HG02763 (cell line): Measurements from ENCODE around the gene RPL21.
"Not testable (repeated sequence)": the region's sequence is repeated elsewhere in the genome, so short reads cannot be mapped to it uniquely, and the experiment has no call there.

Experiments used
- ATAC-seq: cut with Tn5 transposase; IDR thresholded peaks from one replicate; pipeline ENCODE4 v1.9.1; 2021; ENCODE audit warnings: mild to moderate bottlenecking, moderate library complexity; ENCODE audit not compliant: unreplicated experiment

Gene RPL21

GRCh38 chr13:27251166-27252091 lies at the start of gene RPL21:
RPL21 (plus strand) TSS chr13:27251558; CDS start chr13:27253777, 2,219 bp downstream.
- ATAC-seq, result peak; percentile 96

DNA sequence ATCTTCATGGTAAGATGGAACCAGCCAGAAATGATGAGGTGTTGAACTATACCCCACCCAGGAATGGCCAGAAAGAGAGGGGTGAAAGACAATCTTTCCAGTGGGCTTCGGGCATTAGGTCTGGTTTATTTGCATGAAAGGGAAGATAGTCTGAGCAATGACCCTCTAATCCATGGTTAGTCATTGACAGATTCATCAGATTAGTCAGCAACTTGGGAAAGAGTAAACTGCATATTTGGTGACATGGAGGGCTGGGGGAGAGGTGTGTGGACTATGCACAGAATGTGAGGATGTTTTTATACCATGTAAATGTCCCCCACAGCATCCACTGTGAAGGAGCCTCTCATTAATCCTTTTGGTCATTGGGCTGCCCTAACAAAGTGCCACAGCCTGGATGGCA lies 49.7 kb upstream of the RPL21 start:
- ATAC-seq, result no peak

DNA sequence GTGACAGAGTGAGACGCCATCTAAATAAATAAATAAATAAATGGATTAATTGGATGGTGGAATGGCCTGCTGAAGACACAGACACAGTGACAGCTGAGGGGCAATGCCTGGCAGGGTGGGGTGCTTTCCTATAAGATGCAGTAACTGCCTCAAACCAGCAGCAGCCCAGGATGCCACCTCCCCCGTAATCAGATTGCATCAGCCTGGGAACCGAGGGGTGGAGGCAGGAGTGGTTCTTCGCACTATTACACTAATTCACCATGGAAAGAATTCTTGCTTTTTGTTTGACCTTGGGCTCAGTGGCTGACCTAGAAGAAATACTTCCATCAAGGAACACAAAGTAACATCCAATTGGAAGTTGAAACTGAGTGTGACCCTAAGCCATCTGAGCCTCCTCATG lies 48.2 kb upstream of the RPL21 start:
- ATAC-seq, result no peak

- ATAC-seq, result no peak
These were observed 47.5 kb upstream of the RPL21 start for GRCh38 chr13:27203854-27204253.

DNA sequence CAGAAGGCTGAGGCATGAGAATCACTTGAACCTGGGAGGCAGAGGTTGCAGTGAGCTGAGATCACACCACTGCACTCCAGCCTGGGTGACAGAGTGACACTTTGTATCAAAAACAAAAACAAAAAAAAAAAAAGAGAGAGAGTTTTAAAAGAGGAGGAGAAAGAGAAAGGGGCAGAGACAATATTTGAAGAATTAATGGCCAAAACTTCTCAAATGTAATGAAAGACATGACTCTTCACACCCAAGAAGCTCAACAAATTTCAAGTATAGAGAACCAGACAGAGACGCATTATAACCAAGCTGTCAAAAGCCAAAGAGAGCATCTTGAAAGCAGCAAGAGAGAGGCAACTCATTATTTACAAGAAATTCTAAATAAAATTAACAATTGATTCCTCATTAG lies 42.8 kb upstream of the RPL21 start:
- no peak for ATAC-seq

GRCh38 chr13:27211271-27211670 lies 40.1 kb upstream of the RPL21 start:
- ATAC-seq, result no peak

GRCh38 chr13:27211771-27212364 lies 39.5 kb upstream of the RPL21 start:
- ATAC-seq, result no peak

- ATAC-seq, result not testable (repeated sequence)
These were observed 38.0 kb upstream of the RPL21 start for GRCh38 chr13:27213386-27213785.

DNA sequence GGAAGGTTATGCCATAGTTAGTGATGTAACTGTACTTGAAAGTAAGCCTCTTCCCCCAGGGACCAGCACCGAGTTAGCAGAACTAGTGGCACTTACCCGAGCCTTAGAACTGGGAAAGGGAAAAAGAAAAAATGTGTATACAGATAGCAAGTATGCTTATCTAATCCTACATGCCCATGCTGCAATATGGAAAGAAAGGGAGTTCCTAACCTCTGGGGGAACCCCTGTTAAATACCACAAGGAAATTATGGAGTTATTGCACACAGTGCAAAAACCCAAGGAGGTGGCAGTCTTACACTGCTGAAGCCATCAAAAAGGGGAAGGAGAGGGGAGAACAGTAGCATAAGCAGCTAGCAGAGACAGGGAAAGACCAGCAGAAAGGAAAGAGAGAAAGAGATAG lies 33.6 kb upstream of the RPL21 start:
- not testable (repeated sequence) for ATAC-seq

DNA sequence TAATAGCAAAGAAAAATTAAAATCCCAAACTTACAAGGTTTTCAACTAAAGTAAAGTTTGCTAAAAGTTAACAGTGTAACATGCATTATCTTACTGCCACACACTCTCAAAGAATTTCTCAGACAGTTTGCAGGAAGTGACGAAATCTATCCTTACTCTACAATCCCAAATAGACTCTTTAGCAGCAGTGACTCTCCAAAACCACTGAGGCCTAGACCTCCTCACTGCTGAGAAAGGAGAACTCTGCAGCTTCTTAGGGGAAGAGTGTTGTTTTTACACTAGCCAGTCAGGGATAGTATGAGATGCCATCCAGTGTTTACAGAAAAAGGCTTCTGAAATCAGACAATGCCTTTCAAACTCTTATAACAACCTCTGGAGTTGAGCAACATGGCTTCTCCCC lies 32.5 kb upstream of the RPL21 start:
- not testable (repeated sequence) for ATAC-seq

DNA sequence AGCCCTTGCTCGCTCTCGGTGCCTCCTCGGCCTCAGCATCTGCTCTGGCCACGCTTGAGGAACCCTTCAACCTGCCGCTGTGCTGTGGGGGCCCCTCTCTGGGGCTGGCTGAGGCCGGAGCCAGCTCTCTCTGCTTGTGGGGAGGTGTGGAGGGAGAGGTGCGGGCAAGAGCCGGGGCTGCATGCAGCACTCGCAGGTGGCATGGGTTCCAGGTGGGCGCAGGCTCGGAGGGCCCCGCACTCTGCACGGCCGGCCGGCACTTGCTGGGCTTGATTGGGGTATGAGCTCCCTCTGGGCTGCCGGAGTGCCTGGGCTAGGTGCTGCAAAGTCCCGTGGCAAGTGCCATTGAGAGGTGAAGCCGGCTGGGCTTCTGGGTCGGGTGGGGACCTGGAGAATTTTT lies 31.7 kb upstream of the RPL21 start:
- ATAC-seq, result no peak

DNA sequence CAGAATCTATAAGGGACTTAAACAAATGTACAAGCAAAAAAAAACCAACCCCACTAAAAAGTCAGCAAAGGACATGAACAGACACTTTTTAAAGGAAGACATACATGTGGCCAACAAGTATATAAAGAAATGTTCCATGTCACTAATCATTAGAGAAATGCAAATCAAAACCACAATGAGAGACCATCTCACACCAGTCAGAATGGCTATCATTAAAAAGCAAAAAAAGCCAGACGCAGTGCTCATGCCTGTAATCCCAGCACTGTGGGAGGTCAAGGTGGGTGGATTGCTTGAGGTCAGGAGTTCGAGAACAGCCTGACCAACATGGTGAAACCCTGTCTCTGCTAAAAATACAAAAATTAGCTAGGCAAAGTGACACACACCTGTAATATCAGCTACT lies 29.3 kb upstream of the RPL21 start:
- not testable (repeated sequence) for ATAC-seq

- no peak for ATAC-seq
These were observed 24.4 kb upstream of the RPL21 start for GRCh38 chr13:27226991-27227390.

GRCh38 chr13:27228131-27228530 lies 23.2 kb upstream of the RPL21 start:
- no peak for ATAC-seq

GRCh38 chr13:27229642-27230041 lies 21.7 kb upstream of the RPL21 start:
- no peak for ATAC-seq

GRCh38 chr13:27233964-27234363 lies 17.4 kb upstream of the RPL21 start:
- no peak for ATAC-seq

GRCh38 chr13:27236478-27236877 lies 14.9 kb upstream of the RPL21 start:
- ATAC-seq, result no peak

DNA sequence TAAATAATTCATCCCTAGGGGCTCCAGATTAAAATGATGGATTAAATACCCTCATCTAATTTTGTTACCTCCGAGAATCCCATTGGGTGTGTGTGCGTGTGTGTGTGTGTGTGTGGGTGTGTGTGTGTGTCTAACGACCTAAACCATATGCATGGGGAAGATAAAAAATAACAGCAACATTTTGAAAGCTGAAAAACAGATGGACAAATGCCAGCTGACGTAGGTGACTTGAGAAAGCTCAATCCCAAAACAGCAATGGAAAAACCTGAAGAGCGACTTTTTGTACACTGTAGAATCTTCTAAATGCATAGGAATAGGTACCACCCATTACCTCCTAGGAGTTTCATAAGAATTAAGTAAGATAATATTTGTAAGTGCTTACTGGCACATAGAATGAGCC lies 8.7 kb upstream of the RPL21 start:
- no peak for ATAC-seq

DNA sequence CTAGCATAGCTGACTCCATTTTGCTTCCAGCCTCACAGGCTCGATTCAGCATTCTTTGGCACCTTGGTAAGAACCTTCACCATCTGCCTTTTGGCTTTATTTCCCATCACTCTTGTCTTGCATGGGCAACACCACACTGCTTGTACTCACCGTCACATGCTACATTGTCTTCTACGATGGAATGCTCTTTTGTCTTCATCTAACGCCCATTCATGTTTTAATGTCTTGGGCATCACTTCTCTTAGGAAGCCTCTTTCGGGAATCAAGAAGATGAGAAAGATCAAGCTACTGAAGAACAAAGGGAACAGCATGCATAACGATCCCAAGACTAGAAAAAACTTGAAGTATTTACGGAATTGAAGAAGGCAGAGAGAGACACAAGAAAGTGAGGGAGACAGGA lies 5.7 kb upstream of the RPL21 start:
- ATAC-seq, result no peak

GRCh38 chr13:27250833-27251165 lies 559 bp upstream of the RPL21 start:
- ATAC-seq, result no peak

DNA sequence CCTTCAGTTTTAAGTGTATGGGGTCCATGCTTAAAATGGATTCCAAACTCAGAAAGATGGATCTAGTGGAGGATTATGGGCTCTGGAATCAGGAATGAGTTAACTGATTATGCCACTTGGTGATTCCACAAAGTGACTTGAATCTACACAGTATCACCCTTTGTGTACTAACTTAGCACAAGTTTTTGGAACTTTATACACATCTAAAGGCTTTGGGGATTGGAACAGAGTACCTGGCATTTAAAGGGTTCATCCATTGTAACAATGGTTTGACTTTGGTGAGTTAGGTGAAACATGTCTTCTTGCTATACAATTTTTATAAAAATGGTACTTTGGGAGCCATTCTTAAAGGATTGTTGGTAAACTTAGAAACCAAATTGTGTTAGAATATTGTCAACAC lies 1.1 kb downstream of the RPL21 start:
- no peak for ATAC-seq

- no peak for ATAC-seq
These were observed 5.8 kb downstream of the RPL21 start for GRCh38 chr13:27257233-27257568.
